GM23338 (cell line): ENCODE data around the gene ZNF681.

Source experiments
- CTCF ChIP-seq, 2 experiments: fragments of 200-600 bp in 1 of 2; sonication (generic) in 1 of 2; conservative IDR thresholded peaks; 2 replicates each; pipeline versions ENCODE4 v1.5.1 to v1.6.1; 2016 to 2017; ENCODE audit warnings: antibody characterized with exemption in 2 of 2, low read depth in 2 of 2, mild to moderate bottlenecking in 2 of 2, moderate library complexity in 1 of 2
- EZH2phosphoT487 ChIP-seq: fragments of 200-600 bp; sonication (generic); IDR thresholded peaks from one replicate; pipeline ENCODE4 v1.8.1; 2018; ENCODE audit warnings: antibody characterized with exemption; ENCODE audit not compliant: unreplicated experiment
- POLR2AphosphoS5 ChIP-seq: IDR thresholded peaks from 2 replicates; pipeline ENCODE4 v1.6.1; 2016; ENCODE audit warnings: antibody characterized with exemption, low read depth
- TF ChIP-seq, protein P1 (sequence below): IDR thresholded peaks from one replicate; pipeline ENCODE4 v1.6.1; 2018; ENCODE audit warnings: antibody characterized with exemption; ENCODE audit not compliant: unreplicated experiment

GRCh38 chr19:23771761-23772674 is 13.3 kb upstream of the ZNF681 start:
- TF ChIP-seq CTCF (conservative IDR thresholded peaks at IDR 0.05; ENCODE audit: low read depth in 2 of 2) (no peak), POLR2AphosphoS5 (no peak), EZH2phosphoT487 (no peak)
- TF ChIP-seq, protein P1, sequence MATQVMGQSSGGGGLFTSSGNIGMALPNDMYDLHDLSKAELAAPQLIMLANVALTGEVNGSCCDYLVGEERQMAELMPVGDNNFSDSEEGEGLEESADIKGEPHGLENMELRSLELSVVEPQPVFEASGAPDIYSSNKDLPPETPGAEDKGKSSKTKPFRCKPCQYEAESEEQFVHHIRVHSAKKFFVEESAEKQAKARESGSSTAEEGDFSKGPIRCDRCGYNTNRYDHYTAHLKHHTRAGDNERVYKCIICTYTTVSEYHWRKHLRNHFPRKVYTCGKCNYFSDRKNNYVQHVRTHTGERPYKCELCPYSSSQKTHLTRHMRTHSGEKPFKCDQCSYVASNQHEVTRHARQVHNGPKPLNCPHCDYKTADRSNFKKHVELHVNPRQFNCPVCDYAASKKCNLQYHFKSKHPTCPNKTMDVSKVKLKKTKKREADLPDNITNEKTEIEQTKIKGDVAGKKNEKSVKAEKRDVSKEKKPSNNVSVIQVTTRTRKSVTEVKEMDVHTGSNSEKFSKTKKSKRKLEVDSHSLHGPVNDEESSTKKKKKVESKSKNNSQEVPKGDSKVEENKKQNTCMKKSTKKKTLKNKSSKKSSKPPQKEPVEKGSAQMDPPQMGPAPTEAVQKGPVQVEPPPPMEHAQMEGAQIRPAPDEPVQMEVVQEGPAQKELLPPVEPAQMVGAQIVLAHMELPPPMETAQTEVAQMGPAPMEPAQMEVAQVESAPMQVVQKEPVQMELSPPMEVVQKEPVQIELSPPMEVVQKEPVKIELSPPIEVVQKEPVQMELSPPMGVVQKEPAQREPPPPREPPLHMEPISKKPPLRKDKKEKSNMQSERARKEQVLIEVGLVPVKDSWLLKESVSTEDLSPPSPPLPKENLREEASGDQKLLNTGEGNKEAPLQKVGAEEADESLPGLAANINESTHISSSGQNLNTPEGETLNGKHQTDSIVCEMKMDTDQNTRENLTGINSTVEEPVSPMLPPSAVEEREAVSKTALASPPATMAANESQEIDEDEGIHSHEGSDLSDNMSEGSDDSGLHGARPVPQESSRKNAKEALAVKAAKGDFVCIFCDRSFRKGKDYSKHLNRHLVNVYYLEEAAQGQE: no peak
